Body of pancreas (tissue), 4 donors: ENCODE data around the gene FAM111A.

ENCODE experiments used
- POLR2A ChIP-seq, 3 donors: fragments of 450-650 bp; IDR thresholded peaks; one replicate each; pipeline ENCODE4 v1.6.1; 2016; ENCODE audit warnings: antibody characterized with exemption in 3 of 3, mild to moderate bottlenecking in 2 of 3
- TF ChIP-seq, protein P1 (sequence below), 7 experiments: fragments of 450-650 bp in 4 of 7; fragments of 200-600 bp in 3 of 7; sonication (generic) in 3 of 7; IDR thresholded peaks; one replicate each; pipeline ENCODE4 v1.5.1; 2016 to 2019; ENCODE audit warnings: antibody characterized with exemption in 7 of 7

DNA sequence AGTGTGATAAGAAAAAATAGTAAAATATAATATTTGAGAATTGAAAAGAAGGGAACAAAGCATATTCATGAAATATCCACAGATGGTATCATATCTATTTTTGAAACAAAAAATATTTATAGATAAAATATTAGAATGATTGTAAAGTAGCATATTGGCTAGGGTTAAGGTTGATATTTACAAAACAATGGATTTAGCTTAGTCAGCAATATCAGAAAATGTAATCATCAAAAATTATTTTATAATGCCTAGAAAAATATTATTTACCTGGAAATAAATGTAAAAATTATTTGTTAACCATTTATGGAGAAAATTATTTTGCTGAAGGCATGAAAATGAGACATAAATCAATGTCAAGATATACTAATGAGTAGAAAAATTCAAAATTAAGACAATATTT, 22.8 kb upstream of the FAM111A start:
- TF ChIP-seq, protein P1, sequence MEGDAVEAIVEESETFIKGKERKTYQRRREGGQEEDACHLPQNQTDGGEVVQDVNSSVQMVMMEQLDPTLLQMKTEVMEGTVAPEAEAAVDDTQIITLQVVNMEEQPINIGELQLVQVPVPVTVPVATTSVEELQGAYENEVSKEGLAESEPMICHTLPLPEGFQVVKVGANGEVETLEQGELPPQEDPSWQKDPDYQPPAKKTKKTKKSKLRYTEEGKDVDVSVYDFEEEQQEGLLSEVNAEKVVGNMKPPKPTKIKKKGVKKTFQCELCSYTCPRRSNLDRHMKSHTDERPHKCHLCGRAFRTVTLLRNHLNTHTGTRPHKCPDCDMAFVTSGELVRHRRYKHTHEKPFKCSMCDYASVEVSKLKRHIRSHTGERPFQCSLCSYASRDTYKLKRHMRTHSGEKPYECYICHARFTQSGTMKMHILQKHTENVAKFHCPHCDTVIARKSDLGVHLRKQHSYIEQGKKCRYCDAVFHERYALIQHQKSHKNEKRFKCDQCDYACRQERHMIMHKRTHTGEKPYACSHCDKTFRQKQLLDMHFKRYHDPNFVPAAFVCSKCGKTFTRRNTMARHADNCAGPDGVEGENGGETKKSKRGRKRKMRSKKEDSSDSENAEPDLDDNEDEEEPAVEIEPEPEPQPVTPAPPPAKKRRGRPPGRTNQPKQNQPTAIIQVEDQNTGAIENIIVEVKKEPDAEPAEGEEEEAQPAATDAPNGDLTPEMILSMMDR (IDR thresholded peaks at IDR 0.05) = no peak
- TF ChIP-seq POLR2A (IDR thresholded peaks at IDR 0.05) = no peak
